Activated CD8-positive, alpha-beta memory T cell treated with anti-CD3 and anti-CD28 coated beads, Interleukin-2, amount 10 ng/mL, durations not matched to agents 7 days and 5 days (primary cell): ENCODE results near the gene CPSF4. TPM values are rescaled to one million over a fixed set of nuclear protein-coding genes. Genes with fewer than 3 reads are reported as not detected.
A peak's percentile ranks its signal among the peaks of the same experiment; 100 is the strongest.

Experiments used
- ATAC-seq: fragments of 150-1000 bp; cut with Tn5 transposase; one replicate; pipeline ENCODE4 v1.10.0; 2021; ENCODE audit warnings: moderate library complexity
- CTCF ChIA-PET: fragments of 350-600 bp; sonication (Branson Sonifier 250); formaldehyde crosslinking; loops from one replicate; lab custom pipeline; 2021; ENCODE audit warnings: antibody characterized with exemption; lab: Charles Lee
- DNase-seq: peaks from one replicate; pipeline ENCODE4 v3.0.0-alpha.2; 2020
- H3K27ac Mint-ChIP-seq: one replicate; pipeline ENCODE4 v1.8.0; 2021; ENCODE audit warnings: mild to moderate bottlenecking, mixed read lengths
- H3K27me3 Mint-ChIP-seq: one replicate; pipeline ENCODE4 v1.8.0; 2021; ENCODE audit warnings: mixed read lengths
- H3K36me3 Mint-ChIP-seq: one replicate; pipeline ENCODE4 v1.8.0; 2021; ENCODE audit warnings: mild to moderate bottlenecking, mixed read lengths
- H3K4me1 Mint-ChIP-seq: one replicate; pipeline ENCODE4 v1.8.0; 2021; ENCODE audit warnings: mixed read lengths
- H3K4me3 Mint-ChIP-seq: one replicate; pipeline ENCODE4 v1.8.0; 2021; ENCODE audit warnings: mild to moderate bottlenecking, moderate library complexity, mixed read lengths
- H3K9me3 Mint-ChIP-seq: one replicate; pipeline ENCODE4 v1.8.0; 2022; ENCODE audit warnings: low read depth, mixed read lengths
- total RNA-seq, 2 experiments: library from RNA; stranded (reverse); gene quantifications; one replicate each; pipeline ENCODE4 v1.2.3, GENCODE V29; 2021

Gene CPSF4
- total RNA-seq, 2 experiments from 2014 or later = 72.2 to 75.4 TPM

GRCh38 chr7:99398891-99399445 is 39.8 kb upstream of the CPSF4 start:
- Mint-ChIP-seq H3K9me3 (no peaks in the 10 kb centered on the region), H3K27ac (peak overlapping the region; percentile 50), H3K36me3 (peaks cover 53% of the 10 kb centered on the region), H3K4me1 (peaks cover 2% of the 10 kb centered on the region), H3K4me3 (no peak overlapping the region), H3K27me3 (no peaks in the 10 kb centered on the region)
- CTCF ChIA-PET = interaction anchor here (2.5 kb wide), 1 partner anchor 9 kb away, joined by 10 read pairs; the partner anchor contains the start of genes BUD31 and PDAP1
- DNase-seq (no peak), ATAC-seq (no peak)

DNA sequence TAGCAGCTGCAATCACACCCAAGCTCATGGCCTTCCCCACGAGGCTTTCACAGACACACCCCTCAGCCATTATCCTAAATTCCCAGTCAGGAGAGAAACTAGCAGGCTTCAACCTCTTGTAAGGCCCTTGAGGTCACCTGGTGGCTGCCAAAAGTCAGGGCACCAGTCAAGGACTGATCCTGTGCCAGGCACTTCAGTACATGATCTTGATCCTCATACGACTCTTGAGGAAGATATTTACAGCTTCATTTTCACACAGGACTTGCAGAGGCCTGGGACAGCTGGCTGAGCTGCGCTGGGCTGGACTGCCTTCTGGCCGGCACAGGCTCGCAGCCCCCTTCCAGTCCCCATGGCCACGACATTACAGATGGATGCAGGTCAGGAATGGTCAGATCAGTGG is 39.1 kb upstream of the CPSF4 start:
- Mint-ChIP-seq H3K27ac (peak overlapping the region; percentile 65), H3K27me3 (no peaks in the 10 kb centered on the region), H3K4me1 (peaks cover 6% of the 10 kb centered on the region), H3K4me3 (no peak overlapping the region), H3K36me3 (peaks cover 50% of the 10 kb centered on the region), H3K9me3 (no peaks in the 10 kb centered on the region)
- CTCF ChIA-PET = interaction anchor here (2.5 kb wide), 1 partner anchor 9 kb away, joined by 10 read pairs; the partner anchor contains the start of genes BUD31 and PDAP1
- DNase-seq (no peak), ATAC-seq (no peak)

GRCh38 chr7:99402854-99403253 is 35.9 kb upstream of the CPSF4 start:
- ATAC-seq (no peak), DNase-seq (no peak)
- CTCF ChIA-PET = no interaction called here
- H3K27me3 Mint-ChIP-seq = no peaks in the 10 kb centered on the region
- peaks cover 29% of the 10 kb centered on the region for H3K4me1 Mint-ChIP-seq
- H3K9me3 Mint-ChIP-seq = no peaks in the 10 kb centered on the region
- peak overlapping the region; percentile 7 for H3K27ac Mint-ChIP-seq
- no peak overlapping the region for H3K4me3 Mint-ChIP-seq
- H3K36me3 Mint-ChIP-seq = peaks cover 25% of the 10 kb centered on the region

DNA sequence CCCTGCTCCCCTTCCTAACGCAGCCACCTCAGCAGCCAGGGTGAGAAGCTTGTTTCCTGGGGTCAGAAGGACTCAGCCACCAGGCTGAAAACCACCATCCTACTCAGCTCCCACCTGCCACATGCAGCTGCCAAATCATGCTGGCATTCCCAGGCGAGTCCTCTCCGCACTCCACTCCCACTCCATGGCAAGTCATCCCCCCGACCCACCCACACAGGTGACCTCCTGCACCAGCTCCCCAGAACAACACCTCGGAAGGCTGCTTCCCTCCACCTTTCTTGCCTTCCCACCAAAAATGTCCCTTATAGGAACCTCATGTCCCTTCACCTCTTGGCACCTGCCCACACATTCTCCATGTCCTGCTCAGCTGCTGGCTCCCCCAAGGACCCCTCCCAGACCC is 35.0 kb upstream of the CPSF4 start:
- Mint-ChIP-seq H3K4me3 (no peak overlapping the region), H3K27ac (peak overlapping the region; percentile 9), H3K9me3 (no peaks in the 10 kb centered on the region), H3K27me3 (no peaks in the 10 kb centered on the region), H3K36me3 (peaks cover 22% of the 10 kb centered on the region), H3K4me1 (peaks cover 29% of the 10 kb centered on the region)
- no peak for ATAC-seq
- no peak for DNase-seq
- CTCF ChIA-PET = no interaction called here

DNA sequence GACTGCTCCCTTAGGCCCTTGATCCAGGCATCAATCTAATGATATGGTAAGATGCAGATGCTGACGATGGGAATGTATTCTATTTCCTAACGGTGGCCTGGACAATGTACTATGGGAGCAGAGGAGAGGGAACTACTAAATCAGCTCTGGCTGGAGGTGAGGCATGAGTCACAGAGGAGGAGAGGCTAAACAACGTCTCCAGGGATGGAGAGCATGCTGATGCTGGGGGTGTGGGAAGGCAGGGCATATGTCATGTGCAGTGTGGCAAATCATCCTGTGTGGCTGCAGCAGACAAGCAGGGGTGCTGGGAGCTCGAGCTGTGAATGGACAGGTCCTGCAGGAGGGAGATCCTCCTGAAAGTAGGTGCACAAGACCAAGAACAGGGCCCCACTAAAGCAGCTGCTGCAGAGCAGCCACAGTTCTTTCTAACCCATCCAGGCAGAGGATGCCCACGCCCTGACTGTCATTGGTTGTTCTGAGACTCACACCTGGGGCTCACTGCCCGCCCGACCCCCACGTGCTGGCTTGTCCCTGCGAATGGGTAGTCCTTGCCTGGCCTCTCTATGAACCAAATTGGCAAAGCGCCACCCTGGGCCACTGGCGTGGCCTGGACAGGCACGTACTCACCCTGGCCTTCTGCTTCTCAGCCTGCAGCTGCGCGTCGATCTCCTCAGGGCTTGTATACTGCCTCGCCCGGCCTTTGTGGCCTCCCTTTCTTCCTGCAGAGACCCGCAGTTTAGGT is 34.3 kb upstream of the CPSF4 start:
- peak overlapping the region; percentile 8 for H3K27ac Mint-ChIP-seq
- CTCF ChIA-PET = no interaction called here
- H3K9me3 Mint-ChIP-seq = no peaks in the 10 kb centered on the region
- peaks cover 22% of the 10 kb centered on the region for H3K36me3 Mint-ChIP-seq
- H3K4me3 Mint-ChIP-seq = no peak overlapping the region
- no peak for DNase-seq
- ATAC-seq = no peak
- peaks cover 29% of the 10 kb centered on the region for H3K4me1 Mint-ChIP-seq
- no peaks in the 10 kb centered on the region for H3K27me3 Mint-ChIP-seq

DNA sequence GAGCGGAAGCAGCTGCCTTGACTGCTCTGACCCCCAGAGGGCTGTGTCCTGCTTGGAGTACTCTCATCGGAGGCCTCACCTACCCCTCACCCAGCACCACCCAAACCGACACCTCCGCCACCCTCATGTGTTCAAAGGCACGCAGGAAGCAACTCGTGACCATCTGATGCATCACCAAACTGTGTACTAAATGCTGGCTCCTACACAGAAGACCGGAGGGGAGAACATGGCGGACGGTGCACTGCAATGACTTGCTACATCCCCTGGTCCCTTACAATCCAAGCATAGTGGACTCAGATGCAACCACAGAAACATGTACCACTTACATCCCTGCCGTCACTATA is 33.8 kb upstream of the CPSF4 start:
- Mint-ChIP-seq H3K9me3 (no peaks in the 10 kb centered on the region), H3K4me3 (no peak overlapping the region), H3K4me1 (peaks cover 32% of the 10 kb centered on the region), H3K27me3 (no peaks in the 10 kb centered on the region), H3K36me3 (peaks cover 22% of the 10 kb centered on the region), H3K27ac (no peak overlapping the region)
- ATAC-seq (no peak), DNase-seq (no peak)
- CTCF ChIA-PET = no interaction called here

- no peak for ATAC-seq
- peaks cover 46% of the 10 kb centered on the region for H3K4me1 Mint-ChIP-seq
These were observed 32.2 kb upstream of the CPSF4 start for GRCh38 chr7:99406557-99406956.

DNA sequence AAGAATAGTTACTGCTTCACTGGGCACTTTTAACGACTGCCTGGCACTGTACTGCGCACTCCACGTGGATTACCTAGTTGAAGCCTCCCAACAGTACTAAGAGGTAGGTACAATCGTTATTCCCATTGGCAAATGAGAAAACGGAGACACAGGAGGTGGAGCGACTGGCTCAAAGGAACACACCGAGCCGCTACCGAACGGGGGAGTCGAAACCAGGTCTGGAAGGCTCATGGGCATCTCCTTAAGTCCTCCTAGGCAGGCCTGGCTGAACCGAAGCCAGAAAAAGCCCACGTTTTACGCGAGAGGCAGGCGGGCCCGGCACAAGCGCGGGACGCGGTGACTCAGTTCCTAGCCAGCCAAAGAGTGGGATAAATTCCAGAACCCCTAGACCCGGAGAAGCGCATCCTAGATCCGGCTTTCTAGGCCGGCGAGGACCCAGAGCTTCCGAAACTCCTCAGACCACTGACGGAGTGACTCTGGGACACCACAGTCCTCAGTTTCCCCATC is 30.8 kb upstream of the CPSF4 start:
- Mint-ChIP-seq H3K27me3 (no peaks in the 10 kb centered on the region), H3K4me3 (peak overlapping the region; percentile 96), H3K9me3 (no peaks in the 10 kb centered on the region), H3K4me1 (peaks cover 50% of the 10 kb centered on the region), H3K27ac (peak overlapping the region; percentile 90), H3K36me3 (peaks cover 30% of the 10 kb centered on the region)
- peak; percentile 16 for ATAC-seq
- peak; percentile 64 for DNase-seq
- CTCF ChIA-PET = interaction anchor here (0.8 to 2.9 kb wide), 13 partner anchors 8 to 216 kb away, joined by 3 to 17 read pairs (median 3); partner anchors contain the start of gene ZKSCAN5

More at GRCh38 chr7:99406557-99406956, 32.2 kb upstream of the CPSF4 start:
- no peaks in the 10 kb centered on the region for H3K9me3 Mint-ChIP-seq
- no peaks in the 10 kb centered on the region for H3K27me3 Mint-ChIP-seq
- peaks cover 25% of the 10 kb centered on the region for H3K36me3 Mint-ChIP-seq
- CTCF ChIA-PET = interaction anchor here (0.8 to 1.7 kb wide), 7 partner anchors 9 to 432 kb away, joined by 3 to 17 read pairs (median 3); no protein-coding TSS in a partner anchor
- no peak for DNase-seq
- H3K27ac Mint-ChIP-seq = peak overlapping the region; percentile 90
- peak overlapping the region; percentile 96 for H3K4me3 Mint-ChIP-seq

DNA sequence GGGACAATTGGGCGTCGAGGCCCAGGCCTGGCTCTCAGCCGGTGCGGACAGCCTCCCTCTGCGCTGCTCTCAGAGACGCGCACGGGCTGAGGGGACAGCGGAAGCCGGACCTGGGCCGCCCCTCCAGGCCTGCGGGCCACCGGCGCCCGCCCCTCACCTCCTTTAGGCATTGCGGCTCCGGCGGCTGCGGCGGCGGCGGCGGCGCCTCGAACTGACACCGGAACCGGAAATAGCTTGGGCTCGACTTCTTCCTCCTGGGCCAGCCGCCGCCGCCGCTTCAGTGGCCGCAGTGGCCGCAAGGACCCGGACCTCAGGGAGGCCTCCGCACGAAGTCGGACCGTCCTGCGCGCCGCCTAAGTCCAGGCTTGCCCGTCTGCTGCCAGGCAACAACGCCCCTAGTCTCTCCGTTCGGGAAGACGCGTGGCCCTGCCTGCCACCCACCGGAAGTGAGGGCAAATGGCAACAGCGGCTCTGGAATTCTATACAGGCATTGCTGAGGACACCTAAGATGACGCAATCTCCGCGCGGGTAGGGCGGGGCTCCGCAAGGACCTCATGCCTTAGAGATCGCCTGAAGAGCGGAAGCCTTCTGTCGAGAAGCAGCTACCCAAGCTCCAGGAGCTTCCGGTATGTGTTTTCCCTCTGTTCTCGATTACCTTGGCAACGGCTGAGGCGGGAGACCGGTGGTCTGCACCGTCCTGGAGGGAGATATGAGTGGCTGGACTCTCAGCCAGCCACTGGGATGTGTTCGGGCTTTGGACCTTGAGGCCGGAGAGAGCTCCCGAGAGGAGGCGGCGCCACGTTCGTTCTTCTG is 30.2 kb upstream of the CPSF4 start, which contains the start of the genes BUD31 and PDAP1:
TSS of gene BUD31 (plus strand) at position 591 of the 813 bp plus-strand sequence. CDS start 2,124 bp downstream, outside the sequence.
TSS of gene PDAP1 (minus strand) at position 219 of the 813 bp plus-strand sequence. CDS start at position 170, 49 bp downstream.
- no peaks in the 10 kb centered on the region for H3K9me3 Mint-ChIP-seq
- H3K36me3 Mint-ChIP-seq = peaks cover 32% of the 10 kb centered on the region
- H3K27me3 Mint-ChIP-seq = no peaks in the 10 kb centered on the region
- peak within 1 kb of the TSS; percentile 96 for H3K4me3 Mint-ChIP-seq
- ATAC-seq (peak; percentile 85), DNase-seq (peak; percentile 96)
- H3K4me1 Mint-ChIP-seq = peaks cover 54% of the 10 kb centered on the region
- H3K27ac Mint-ChIP-seq = peak within 1 kb of the TSS; percentile 90
- CTCF ChIA-PET = interaction anchor here (0.6 to 2.9 kb wide), 11 partner anchors 9 to 216 kb away, joined by 3 to 10 read pairs (median 3); partner anchors contain the start of gene ZKSCAN5

DNA sequence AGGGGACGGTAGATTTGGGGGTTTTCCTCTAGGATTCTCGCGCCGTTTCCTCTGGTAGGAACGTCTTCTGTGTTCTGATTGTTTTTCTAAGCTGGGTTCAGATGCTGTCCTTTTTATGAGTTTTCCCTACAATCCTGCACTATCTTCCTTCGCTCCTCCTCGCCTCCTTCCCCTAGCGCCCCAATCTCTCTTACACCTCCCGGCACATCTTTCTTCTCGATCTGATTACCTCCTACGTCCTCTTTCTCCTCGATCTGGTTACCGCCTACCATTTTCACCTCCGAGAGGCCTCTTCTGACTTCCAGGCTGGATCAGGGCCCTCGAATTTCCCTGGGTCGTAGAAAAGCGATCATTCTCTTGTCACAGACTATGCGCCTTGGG is 29.6 kb upstream of the CPSF4 start:
- Mint-ChIP-seq H3K27me3 (no peaks in the 10 kb centered on the region), H3K9me3 (no peaks in the 10 kb centered on the region), H3K4me3 (peak overlapping the region; percentile 96), H3K4me1 (peaks cover 49% of the 10 kb centered on the region), H3K27ac (peak overlapping the region; percentile 90), H3K36me3 (peaks cover 28% of the 10 kb centered on the region)
- DNase-seq (no peak), ATAC-seq (peak; percentile 8)
- CTCF ChIA-PET = interaction anchor here (0.8 to 2.9 kb wide), 8 partner anchors 10 to 215 kb away, joined by 3 to 10 read pairs (median 4); partner anchors contain the start of gene ZKSCAN5

- H3K27ac Mint-ChIP-seq = peak overlapping the region; percentile 90
- ATAC-seq (no peak), DNase-seq (no peak)
- peak overlapping the region; percentile 96 for H3K4me3 Mint-ChIP-seq
- no peaks in the 10 kb centered on the region for H3K9me3 Mint-ChIP-seq
- H3K27me3 Mint-ChIP-seq = no peaks in the 10 kb centered on the region
- peaks cover 47% of the 10 kb centered on the region for H3K4me1 Mint-ChIP-seq
- peaks cover 28% of the 10 kb centered on the region for H3K36me3 Mint-ChIP-seq
- CTCF ChIA-PET = interaction anchor here (1.0 to 2.9 kb wide), 3 partner anchors 10 to 65 kb away, joined by 3 to 10 read pairs (median 3); no protein-coding TSS in a partner anchor
These were observed 28.9 kb upstream of the CPSF4 start for GRCh38 chr7:99409806-99410205.

GRCh38 chr7:99410635-99411034 is 28.1 kb upstream of the CPSF4 start:
- DNase-seq (no peak), ATAC-seq (no peak)
- no peaks in the 10 kb centered on the region for H3K27me3 Mint-ChIP-seq
- peak overlapping the region; percentile 58 for H3K27ac Mint-ChIP-seq
- H3K9me3 Mint-ChIP-seq = no peaks in the 10 kb centered on the region
- peaks cover 43% of the 10 kb centered on the region for H3K4me1 Mint-ChIP-seq
- H3K36me3 Mint-ChIP-seq = peaks cover 33% of the 10 kb centered on the region
- peak overlapping the region; percentile 96 for H3K4me3 Mint-ChIP-seq
- CTCF ChIA-PET = no interaction called here
